SK-N-SH (cell line): ENCODE measurements around the gene CYP27B1. TPM values are rescaled to one million over a fixed set of nuclear protein-coding genes. Genes with fewer than 3 reads are reported as not detected.

Experiments
- CTCF ChIA-PET: fragments of 300-600, 350-600 bp; formaldehyde crosslinking; extraction: SDS; loops from one replicate; lab custom pipeline; 2021; lab: Yijun Ruan, JAX
- POLR2A ChIA-PET: fragments of 350-600 bp; sonication (Branson Sonifier 250); formaldehyde crosslinking; extraction: SDS; loops from one replicate; lab custom pipeline; 2020; ENCODE audit warnings: antibody characterized with exemption, inconsistent platforms; lab: Yijun Ruan, JAX
- DNase-seq: peaks from one replicate; pipeline ENCODE4 v3.0.0; 2012
- H2AFZ ChIP-seq: fragments of 200-600 bp; sonication (generic); 2 replicates; pipeline ENCODE4 v1.8.1; 2016; ENCODE audit warnings: antibody characterized with exemption, mild to moderate bottlenecking, low read depth
- H3F3A ChIP-seq: fragments of 200-600 bp; sonication (generic); replicated peaks from 2 replicates; pipeline ENCODE3; 2016; ENCODE audit warnings: antibody characterized with exemption, mild to moderate bottlenecking; ENCODE audit not compliant: insufficient read depth
- H3K27ac ChIP-seq, 2 experiments: fragments of 200-500 bp in 1 of 2; fragments of 200-600 bp in 1 of 2; sonication (Bioruptor generic) in 1 of 2; sonication (generic), shearing (Covaris generic) in 1 of 2; 2 replicates each; pipeline versions ENCODE4 v1.5.1 to v1.6.1; 2014 to 2016; ENCODE audit warnings: low read depth in 2 of 2, inconsistent platforms in 1 of 2, low read length in 1 of 2, mild to moderate bottlenecking in 1 of 2, mixed read lengths in 1 of 2
- H3K27me3 ChIP-seq: fragments of 200-600 bp; sonication (generic), shearing (Covaris generic); 2 replicates; pipeline ENCODE4 v1.6.1; 2016; ENCODE audit warnings: mixed run types; ENCODE audit not compliant: insufficient read depth
- H3K36me3 ChIP-seq, 2 experiments: fragments of 200-500 bp in 1 of 2; fragments of 200-600 bp in 1 of 2; sonication (Bioruptor generic) in 1 of 2; sonication (generic) in 1 of 2; replicated peaks in 1 of 2; 2 replicates each; pipeline versions ENCODE3 to v1.5.1; 2014 to 2016; ENCODE audit warnings: low read length in 1 of 2, mild to moderate bottlenecking in 1 of 2; ENCODE audit not compliant: insufficient read depth in 2 of 2, control insufficient read depth in 1 of 2
- H3K4me1 ChIP-seq, 2 experiments: fragments of 200-500 bp in 1 of 2; fragments of 200-600 bp in 1 of 2; sonication (Bioruptor generic) in 1 of 2; sonication (generic), shearing (Covaris generic) in 1 of 2; 2 replicates each; pipeline versions ENCODE4 v1.5.1 to v1.6.1; 2014 to 2016; ENCODE audit warnings: low read depth in 1 of 2, low read length in 1 of 2, mixed run types in 1 of 2; ENCODE audit not compliant: insufficient read depth in 2 of 2, control insufficient read depth in 1 of 2
- H3K4me2 ChIP-seq: fragments of 200-600 bp; sonication (generic), shearing (Covaris generic); 2 replicates; pipeline ENCODE4 v1.6.1; 2017; ENCODE audit warnings: mixed run types
- H3K4me3 ChIP-seq, 2 experiments: fragments of 200-500 bp in 1 of 2; fragments of 200-600 bp in 1 of 2; sonication (Bioruptor generic) in 1 of 2; sonication (generic), shearing (Covaris generic) in 1 of 2; 2 replicates each; pipeline versions ENCODE4 v1.5.1 to v1.8.1; 2014 to 2016; ENCODE audit warnings: low read depth in 2 of 2, inconsistent platforms in 1 of 2, low read length in 1 of 2, mild to moderate bottlenecking in 1 of 2, mixed read lengths in 1 of 2, moderate library complexity in 1 of 2
- H3K79me2 ChIP-seq: fragments of 200-600 bp; sonication (generic); 2 replicates; pipeline ENCODE4 v1.8.1; 2017; ENCODE audit warnings: mild to moderate bottlenecking; ENCODE audit not compliant: insufficient read depth
- H3K9ac ChIP-seq: fragments of 200-600 bp; sonication (generic); 2 replicates; pipeline ENCODE4 v1.6.1; 2017; ENCODE audit warnings: mixed run types
- H3K9me2 ChIP-seq: fragments of 200-600 bp; sonication (generic); 2 replicates; pipeline ENCODE4 v1.6.1; 2017; ENCODE audit warnings: mixed run types
- H3K9me3 ChIP-seq: fragments of 200-600 bp; sonication (generic); 2 replicates; pipeline ENCODE4 v1.6.1; 2017; ENCODE audit warnings: mixed run types, mild to moderate bottlenecking, moderate library complexity
- H4K20me1 ChIP-seq: fragments of 200-600 bp; sonication (generic); 2 replicates; pipeline ENCODE4 v1.6.1; 2017; ENCODE audit warnings: mild to moderate bottlenecking, mixed run types; ENCODE audit not compliant: insufficient read depth
- CHD2 ChIP-seq: fragments of 150-350 bp; IDR thresholded peaks from 2 replicates; pipeline ENCODE4 v1.6.1; 2018; ENCODE audit warnings: low read length; ENCODE audit not compliant: partially characterized antibody
- EP300 ChIP-seq, 2 experiments: IDR thresholded peaks; 2 replicates each; pipeline versions ENCODE4 v1.4.0 to v1.6.1; 2012; ENCODE audit warnings: borderline replicate concordance in 1 of 2, low read depth in 1 of 2, low read length in 1 of 2
- EZH2phosphoT487 ChIP-seq: fragments of 200-600 bp; sonication (generic); IDR thresholded peaks from 2 replicates; pipeline ENCODE4 v1.6.1; 2017; ENCODE audit warnings: low read depth, mixed run types, mild to moderate bottlenecking, antibody characterized with exemption, moderate library complexity, borderline replicate concordance
- FOXM1 ChIP-seq: IDR thresholded peaks from 2 replicates; pipeline ENCODE4 v1.4.0; 2012; ENCODE audit warnings: low read depth, mild to moderate bottlenecking
- RAD21 ChIP-seq: IDR thresholded peaks from 2 replicates; pipeline ENCODE4 v1.6.1; 2012; ENCODE audit warnings: mild to moderate bottlenecking, low read length
- WGBS: methylation state at CpG from one replicate; pipeline ENCODE4 v1.1.6; 2017; ENCODE audit warnings: low lambda C conversion rate; 5-methylcytosine and 5-hydroxymethylcytosine counted together
- polyA plus RNA-seq, 3 experiments: library from polyadenylated mRNA; depleted of rRNA; stranded (reverse); fragments of >200 nt; gene quantifications; 2 replicates each; pipeline ENCODE4 v1.2.3, GENCODE V29; 2012
- TF ChIP-seq, protein P1 (sequence below): IDR thresholded peaks from 2 replicates; pipeline ENCODE4 v1.4.0; 2012; ENCODE audit warnings: low read depth, borderline replicate concordance
- TF ChIP-seq, protein P2 (sequence below): IDR thresholded peaks from 2 replicates; pipeline ENCODE4 v1.4.0; 2012; ENCODE audit warnings: low read depth, borderline replicate concordance

The CYP27B1 gene
- polyA plus RNA-seq, 1 of the 3 experiments (the other 2 are of a cell fraction): 1.7 TPM

DNA sequence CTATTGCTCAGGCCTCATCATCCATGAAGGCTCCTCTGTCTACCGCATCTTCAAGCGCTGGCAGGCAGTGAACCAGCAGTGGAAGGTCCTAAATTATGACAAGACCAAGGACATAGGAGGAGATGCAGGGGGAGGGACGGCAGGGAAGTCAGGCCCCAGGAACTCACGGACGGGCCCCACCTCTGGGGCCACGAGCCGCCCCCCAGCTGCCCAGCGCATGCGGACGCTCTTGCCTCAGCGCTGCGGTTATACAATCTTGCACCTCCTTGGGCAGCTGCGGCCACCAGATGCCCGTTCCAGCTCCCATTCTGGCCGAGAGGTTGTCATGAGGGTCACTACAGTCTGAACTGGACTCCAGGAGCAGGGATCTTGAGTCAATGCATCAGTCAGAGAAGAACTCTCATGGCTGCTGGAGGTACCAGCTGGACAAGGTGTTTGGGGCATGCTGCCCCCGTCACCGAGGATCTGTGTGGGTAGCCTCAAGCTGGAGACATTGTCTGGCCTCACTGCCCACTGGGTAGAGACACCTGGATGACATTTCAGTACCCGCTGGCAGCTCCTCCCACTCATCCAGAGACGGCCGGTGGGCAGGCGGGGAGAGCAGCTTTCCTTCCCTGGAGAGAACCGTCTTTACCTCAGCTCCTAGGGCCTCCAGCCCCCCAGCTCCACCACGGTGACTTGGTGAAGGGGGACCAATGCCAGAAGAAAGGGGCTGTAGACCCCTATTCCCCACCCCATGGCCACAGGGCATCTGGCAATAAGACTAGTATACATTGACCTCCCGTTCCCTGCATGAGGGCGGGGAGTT lies 8.1 kb downstream of the CYP27B1 start:
- no peak overlapping the region for H2AFZ ChIP-seq
- no peaks in the 10 kb centered on the region for H3K9me2 ChIP-seq
- peaks cover 7% of the 10 kb centered on the region for H4K20me1 ChIP-seq
- peaks cover 3 to 20% of the 10 kb centered on the region in 2 experiments for H3K36me3 ChIP-seq
- H3K4me1 ChIP-seq: peaks cover 0 to 19% of the 10 kb centered on the region in 2 experiments; a peak in 3 of 4 replicates
- H3K9ac ChIP-seq: no peak overlapping the region
- H3K27me3 ChIP-seq: no peaks in the 10 kb centered on the region
- POLR2A ChIA-PET: interaction anchor here (0.9 to 1.4 kb wide), 2 partner anchors 10 to 13 kb away, joined by 3 to 5 read pairs; partner anchors contain the start of genes EEF1AKMT3 and METTL1
- no peak overlapping the region for H3K4me3 ChIP-seq
- no peaks in the 10 kb centered on the region for H3K9me3 ChIP-seq
- no peak overlapping the region for H3K4me2 ChIP-seq
- DNase-seq: no peak
- no peaks in the 10 kb centered on the region; the same call in 1 of the 2 replicates for H3K79me2 ChIP-seq
- peaks cover 15% of the 10 kb centered on the region for H3F3A ChIP-seq
- WGBS: 93% methylated on average over 22 of the region's 25 CpGs
- no peak overlapping the region for H3K27ac ChIP-seq
- no peak for TF ChIP-seq EZH2phosphoT487
- TF ChIP-seq, protein P1, sequence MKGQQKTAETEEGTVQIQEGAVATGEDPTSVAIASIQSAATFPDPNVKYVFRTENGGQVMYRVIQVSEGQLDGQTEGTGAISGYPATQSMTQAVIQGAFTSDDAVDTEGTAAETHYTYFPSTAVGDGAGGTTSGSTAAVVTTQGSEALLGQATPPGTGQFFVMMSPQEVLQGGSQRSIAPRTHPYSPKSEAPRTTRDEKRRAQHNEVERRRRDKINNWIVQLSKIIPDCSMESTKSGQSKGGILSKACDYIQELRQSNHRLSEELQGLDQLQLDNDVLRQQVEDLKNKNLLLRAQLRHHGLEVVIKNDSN: no peak
- TF ChIP-seq EP300 (IDR thresholded peaks at IDR 0.05; ENCODE audit: borderline replicate concordance in 1 of 2, low read depth in 1 of 2, low read length in 1 of 2): no peak
- TF ChIP-seq RAD21: no peak
- TF ChIP-seq, protein P2, sequence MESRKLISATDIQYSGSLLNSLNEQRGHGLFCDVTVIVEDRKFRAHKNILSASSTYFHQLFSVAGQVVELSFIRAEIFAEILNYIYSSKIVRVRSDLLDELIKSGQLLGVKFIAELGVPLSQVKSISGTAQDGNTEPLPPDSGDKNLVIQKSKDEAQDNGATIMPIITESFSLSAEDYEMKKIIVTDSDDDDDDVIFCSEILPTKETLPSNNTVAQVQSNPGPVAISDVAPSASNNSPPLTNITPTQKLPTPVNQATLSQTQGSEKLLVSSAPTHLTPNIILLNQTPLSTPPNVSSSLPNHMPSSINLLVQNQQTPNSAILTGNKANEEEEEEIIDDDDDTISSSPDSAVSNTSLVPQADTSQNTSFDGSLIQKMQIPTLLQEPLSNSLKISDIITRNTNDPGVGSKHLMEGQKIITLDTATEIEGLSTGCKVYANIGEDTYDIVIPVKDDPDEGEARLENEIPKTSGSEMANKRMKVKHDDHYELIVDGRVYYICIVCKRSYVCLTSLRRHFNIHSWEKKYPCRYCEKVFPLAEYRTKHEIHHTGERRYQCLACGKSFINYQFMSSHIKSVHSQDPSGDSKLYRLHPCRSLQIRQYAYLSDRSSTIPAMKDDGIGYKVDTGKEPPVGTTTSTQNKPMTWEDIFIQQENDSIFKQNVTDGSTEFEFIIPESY: no peak
- TF ChIP-seq, all 33 proteins: peak for 0
- CTCF ChIA-PET: interaction anchor here (0.8 to 2.0 kb wide), 10 partner anchors 9 to 175 kb away, joined by 3 to 11 read pairs (median 4); partner anchors contain the start of genes TSFM and TSPAN31

DNA sequence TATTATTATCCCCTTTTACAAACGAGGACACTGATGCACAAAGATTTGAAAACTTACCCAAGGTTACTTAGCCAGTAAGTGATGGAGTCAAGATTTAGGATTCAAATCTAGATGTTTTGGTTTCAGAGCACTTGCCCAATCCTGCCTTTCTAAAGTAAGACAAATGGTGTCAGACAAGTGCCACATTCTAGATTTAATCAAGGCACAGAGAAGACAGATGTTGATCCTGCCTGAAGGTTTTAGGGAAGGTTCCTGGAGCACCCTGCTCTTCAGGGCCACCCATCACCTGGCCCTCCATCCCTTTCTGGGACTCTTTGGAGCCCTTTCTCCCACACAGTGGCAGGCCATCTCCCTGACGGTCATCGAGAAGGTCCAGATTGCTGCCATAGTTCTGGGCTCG lies 9.1 kb downstream of the CYP27B1 start:
- Histone ChIP-seq H3K9ac (no peak overlapping the region), H3K27me3 (no peaks in the 10 kb centered on the region), H3K4me3 (no peak overlapping the region), H3K4me2 (no peak overlapping the region), H3K36me3 (peaks cover 3 to 20% of the 10 kb centered on the region in 2 experiments), H3K79me2 (no peaks in the 10 kb centered on the region; the same call in 1 of the 2 replicates), H3F3A (peaks cover 25% of the 10 kb centered on the region), H2AFZ (no peak overlapping the region), H4K20me1 (peaks cover 7% of the 10 kb centered on the region), H3K9me3 (no peaks in the 10 kb centered on the region), H3K4me1 (peaks cover 6 to 24% of the 10 kb centered on the region in 2 experiments), H3K27ac (no peak overlapping the region), H3K9me2 (no peaks in the 10 kb centered on the region)
- no peak for DNase-seq
- ChIA-PET POLR2A (no interaction called here), CTCF (no interaction called here)
- 79% methylated on average over 4 of the region's 4 CpGs for WGBS
- TF ChIP-seq CHD2 (no peak), EZH2phosphoT487 (no peak), FOXM1 (no peak)
- TF ChIP-seq, protein P2: no peak
